Vagina (tissue), 2 donors: ENCODE results near the gene COX7B2.

ENCODE experiments used
- CTCF ChIP-seq, 3 experiments: fragments of 450-650 bp in 2 of 3; fragments of 200-600 bp in 1 of 3; sonication (generic) in 1 of 3; IDR thresholded peaks; one replicate each; pipeline ENCODE4 v1.5.1; 2017 to 2019; ENCODE audit warnings: antibody characterized with exemption in 3 of 3, mild to moderate bottlenecking in 2 of 3, moderate library complexity in 2 of 3
- POLR2A ChIP-seq, 2 donors: fragments of 450-650 bp; IDR thresholded peaks; one replicate each; pipeline ENCODE4 v1.6.1; 2017; ENCODE audit warnings: antibody characterized with exemption in 2 of 2, mild to moderate bottlenecking in 2 of 2, moderate library complexity in 2 of 2

- TF ChIP-seq CTCF (IDR thresholded peaks at IDR 0.05), result no peak
- TF ChIP-seq POLR2A (IDR thresholded peaks at IDR 0.05), result no peak
Measured at GRCh38 chr4:46947541-46947940, 38.5 kb upstream of the COX7B2 start.
